H9 (cell line): ENCODE measurements around the gene PLEKHN1. TPM values are rescaled to one million over a fixed set of nuclear protein-coding genes. Genes with fewer than 3 reads are reported as not detected.

Experiments used
- DNase-seq: peaks from one replicate; pipeline ENCODE4 v3.0.0-alpha.2; 2017
- H2AFZ ChIP-seq: one replicate; pipeline ENCODE4 v1.6.1; 2013; ENCODE audit warnings: mild to moderate bottlenecking, low read length, control low read depth, moderate library complexity
- H2AK5ac ChIP-seq: 2 replicates; pipeline ENCODE4 v1.6.1; 2013; ENCODE audit warnings: low read length, control low read depth, mixed read lengths; ENCODE audit not compliant: insufficient read length
- H2BK120ac ChIP-seq: one replicate; pipeline ENCODE4 v1.6.1; 2013; ENCODE audit warnings: low read depth, mild to moderate bottlenecking, low read length, control low read depth, inconsistent platforms; ENCODE audit not compliant: poor library complexity, severe bottlenecking
- H2BK12ac ChIP-seq: 2 replicates; pipeline ENCODE4 v1.6.1; 2013; ENCODE audit warnings: low read length, control low read depth, mixed read lengths, low read depth; ENCODE audit not compliant: insufficient read length
- H2BK15ac ChIP-seq: 2 replicates; pipeline ENCODE4 v1.6.1; 2013; ENCODE audit warnings: low read depth, low read length, control low read depth
- H2BK20ac ChIP-seq: one replicate; pipeline ENCODE4 v1.6.1; 2013; ENCODE audit warnings: low read depth, mild to moderate bottlenecking, low read length, control low read depth, inconsistent platforms; ENCODE audit not compliant: poor library complexity, severe bottlenecking
- H2BK5ac ChIP-seq: 2 replicates; pipeline ENCODE4 v1.6.1; 2013; ENCODE audit warnings: low read length, control low read depth, mixed read lengths; ENCODE audit not compliant: insufficient read length
- H3K14ac ChIP-seq: 2 replicates; pipeline ENCODE4 v1.6.1; 2013; ENCODE audit warnings: low read length, control low read depth; ENCODE audit not compliant: insufficient read depth
- H3K18ac ChIP-seq: 2 replicates; pipeline ENCODE4 v1.6.1; 2013; ENCODE audit warnings: low read depth, mild to moderate bottlenecking, mixed read lengths, low read length, control low read depth; ENCODE audit not compliant: insufficient read length
- H3K23ac ChIP-seq: 2 replicates; pipeline ENCODE4 v1.6.1; 2013; ENCODE audit warnings: low read length, control low read depth, mixed read lengths, low read depth; ENCODE audit not compliant: insufficient read length
- H3K23me2 ChIP-seq: 2 replicates; pipeline ENCODE4 v1.6.1; 2013; ENCODE audit warnings: low read depth, mild to moderate bottlenecking, mixed read lengths, low read length, control low read depth; ENCODE audit not compliant: insufficient read length, poor library complexity, severe bottlenecking
- H3K27ac ChIP-seq: 2 replicates; pipeline ENCODE4 v1.5.1; 2013; ENCODE audit warnings: low read length, control low read depth, mixed read lengths, low read depth; ENCODE audit not compliant: insufficient read length
- H3K27me3 ChIP-seq: 2 replicates; pipeline ENCODE4 v1.6.1; 2013; ENCODE audit warnings: low read length, control low read depth, inconsistent platforms; ENCODE audit not compliant: insufficient read depth
- H3K4ac ChIP-seq: 2 replicates; pipeline ENCODE4 v1.6.1; 2013; ENCODE audit warnings: low read depth, mild to moderate bottlenecking, control low read depth, inconsistent platforms, low read length, moderate library complexity
- H3K4me1 ChIP-seq: 2 replicates; pipeline ENCODE4 v1.6.1; 2013; ENCODE audit warnings: low read length, control low read depth, inconsistent platforms; ENCODE audit not compliant: insufficient read depth
- H3K4me2 ChIP-seq: 2 replicates; pipeline ENCODE4 v1.6.1; 2013; ENCODE audit warnings: low read length, control low read depth, mixed read lengths; ENCODE audit not compliant: insufficient read length, insufficient read depth
- H3K56ac ChIP-seq: 2 replicates; pipeline ENCODE4 v1.6.1; 2013; ENCODE audit warnings: low read depth, mild to moderate bottlenecking, mixed read lengths, low read length, control low read depth; ENCODE audit not compliant: insufficient read length
- H3K79me1 ChIP-seq: 2 replicates; pipeline ENCODE4 v1.6.1; 2013; ENCODE audit warnings: low read depth, mild to moderate bottlenecking, moderate library complexity, low read length, control low read depth, inconsistent platforms; ENCODE audit not compliant: insufficient read depth, poor library complexity, severe bottlenecking
- H3K79me2 ChIP-seq: 2 replicates; pipeline ENCODE4 v1.6.1; 2013; ENCODE audit warnings: low read length, control low read depth, inconsistent platforms; ENCODE audit not compliant: insufficient read depth
- H3K9ac ChIP-seq: 2 replicates; pipeline ENCODE4 v1.6.1; 2013; ENCODE audit warnings: low read length, control low read depth, mixed read lengths; ENCODE audit not compliant: insufficient read length; ENCODE audit errors: extremely low read depth
- H3K9me3 ChIP-seq: one replicate; pipeline ENCODE4 v1.6.1; 2013; ENCODE audit warnings: low read depth, low read length, inconsistent platforms; ENCODE audit not compliant: control insufficient read depth
- H3T11ph ChIP-seq: one replicate; pipeline ENCODE4 v1.6.1; 2013; ENCODE audit warnings: mild to moderate bottlenecking, low read length, control low read depth, inconsistent platforms
- H4K20me1 ChIP-seq: one replicate; pipeline ENCODE4 v1.6.1; 2013; ENCODE audit not compliant: control insufficient read depth, insufficient read length, insufficient read depth
- H4K5ac ChIP-seq: 2 replicates; pipeline ENCODE4 v1.6.1; 2013; ENCODE audit warnings: low read depth, mild to moderate bottlenecking, mixed read lengths, low read length, control low read depth; ENCODE audit not compliant: insufficient read length
- H4K8ac ChIP-seq: replicated peaks from 2 replicates; pipeline ENCODE4 v1.6.1; 2013; ENCODE audit warnings: low read length, control low read depth, mixed read lengths, low read depth; ENCODE audit not compliant: insufficient read length
- H4K91ac ChIP-seq: 2 replicates; pipeline ENCODE4 v1.6.1; 2013; ENCODE audit warnings: low read depth, mild to moderate bottlenecking, moderate library complexity, mixed read lengths, low read length, control low read depth; ENCODE audit not compliant: insufficient read length
- H3K27ac Mint-ChIP-seq, 3 experiments: 2 replicates in 2 of 3; 3 replicates in 1 of 3; pipeline ENCODE4 v1.8.0; 2020 to 2021; ENCODE audit warnings: mixed read lengths in 3 of 3, mild to moderate bottlenecking in 1 of 3, moderate library complexity in 1 of 3
- H3K27me3 Mint-ChIP-seq: 2 replicates; pipeline ENCODE4 v1.8.0; 2021; ENCODE audit warnings: low read depth, mild to moderate bottlenecking, moderate library complexity, mixed read lengths
- H3K36me3 Mint-ChIP-seq, 3 experiments: 2 replicates in 2 of 3; 3 replicates in 1 of 3; pipeline ENCODE4 v1.8.0; 2020 to 2021; ENCODE audit warnings: low read depth in 3 of 3, mixed read lengths in 3 of 3; ENCODE audit not compliant: insufficient read depth in 1 of 3
- H3K4me1 Mint-ChIP-seq, 2 experiments: 2 replicates each; pipeline ENCODE4 v1.8.0; 2020; ENCODE audit warnings: mixed read lengths in 2 of 2
- H3K4me3 Mint-ChIP-seq, 2 experiments: 2 replicates in 1 of 2; 3 replicates in 1 of 2; pipeline ENCODE4 v1.8.0; 2020 to 2021; ENCODE audit warnings: mild to moderate bottlenecking in 2 of 2, mixed read lengths in 2 of 2, moderate library complexity in 1 of 2
- H3K9me3 Mint-ChIP-seq, 2 experiments: 2 replicates in 1 of 2; 3 replicates in 1 of 2; pipeline ENCODE4 v1.8.0; 2020; ENCODE audit warnings: mild to moderate bottlenecking in 2 of 2, mixed read lengths in 2 of 2, moderate library complexity in 1 of 2
- WGBS: extraction: QIAGEN DNeasy Blood & Tissue Kit; methylation state at CpG from one replicate; pipeline ENCODE4 v1.1.7; 2013; ENCODE audit warnings: missing lambda C conversion rate, low lambda C conversion rate, mixed read lengths; ENCODE audit not compliant: insufficient read length; ENCODE audit errors: extremely low coverage; 5-methylcytosine and 5-hydroxymethylcytosine counted together
- total RNA-seq: library from RNA; stranded (reverse); gene quantifications from 2 replicates; pipeline ENCODE4 v1.2.1, GENCODE V29; 2021
- TF ChIP-seq, protein P1 (sequence below): fragments of 200-600 bp; sonication (generic); conservative IDR thresholded peaks from 3 replicates; pipeline ENCODE4 v1.8.0; 2021; ENCODE audit warnings: antibody characterized with exemption, mild to moderate bottlenecking

Gene PLEKHN1
- total RNA-seq, 1 experiment from 2014 or later: 3.0 TPM

DNA sequence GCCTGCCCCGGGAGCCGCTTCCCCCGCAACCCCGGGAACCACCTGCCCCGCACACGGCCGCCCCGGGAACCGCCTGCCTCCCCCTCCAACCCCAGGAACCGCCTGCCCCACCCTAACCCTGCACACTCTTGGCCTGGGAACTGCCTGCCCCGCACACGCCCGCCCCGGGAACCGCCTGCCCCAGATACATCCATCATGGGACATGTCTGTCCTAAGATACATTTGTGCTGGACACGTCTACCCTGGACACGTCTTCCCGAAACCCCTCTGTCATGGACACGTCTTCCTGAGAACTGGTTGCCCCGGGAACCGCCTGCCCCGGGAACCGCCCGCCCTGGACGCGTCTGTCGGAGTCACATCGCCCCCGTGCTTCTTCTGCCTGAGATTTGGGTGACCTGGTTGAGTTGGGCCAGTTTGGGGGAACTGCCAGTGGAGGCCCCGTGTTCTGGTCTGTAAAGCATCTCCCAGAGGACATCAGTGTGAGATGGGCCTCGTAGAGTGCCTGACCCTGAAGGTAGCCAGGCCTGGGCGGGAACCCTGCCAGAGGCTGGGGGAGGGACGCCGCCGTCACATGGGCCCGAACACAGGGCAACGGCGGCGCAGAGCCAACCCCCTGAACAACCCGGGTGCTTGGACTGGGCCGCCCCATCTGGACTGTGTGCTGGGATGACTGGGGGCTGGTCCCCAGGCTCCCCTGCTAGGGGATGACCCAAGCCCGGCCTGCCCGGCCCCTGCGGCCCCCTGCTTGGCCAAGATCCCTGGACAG is 12.0 kb downstream of the PLEKHN1 start:
- no peak overlapping the region for H2BK120ac ChIP-seq
- no peak overlapping the region for H3K56ac ChIP-seq
- H3K9me3 ChIP-seq: no peaks in the 10 kb centered on the region
- no peaks in the 10 kb centered on the region for H3K4me1 ChIP-seq
- no peak overlapping the region for H3K18ac ChIP-seq
- Mint-ChIP-seq H3K27me3 (peaks cover 62% of the 10 kb centered on the region), H3K36me3 (peaks cover 0 to 6% (median 4%) of the 10 kb centered on the region in 3 experiments; a peak in 4 of 7 replicates), H3K27ac (no peak overlapping the region), H3K9me3 (peaks cover 4 to 6% of the 10 kb centered on the region in 2 experiments), H3K4me1 (peaks cover 5 to 9% of the 10 kb centered on the region in 2 experiments; a peak in 3 of 4 replicates), H3K4me3 (peak overlapping the region in 1 of 2 experiments; percentile 54; a peak in 2 of 5 replicates)
- H4K91ac ChIP-seq: no peak overlapping the region
- H3K14ac ChIP-seq: no peak overlapping the region
- H3K27ac ChIP-seq: no peak overlapping the region
- H2BK15ac ChIP-seq: no peak overlapping the region
- H4K20me1 ChIP-seq: no peaks in the 10 kb centered on the region
- no peak overlapping the region for H3K4me2 ChIP-seq
- H2AK5ac ChIP-seq: no peak overlapping the region
- no peaks in the 10 kb centered on the region for H3K79me2 ChIP-seq
- H2AFZ ChIP-seq: no peak overlapping the region
- H3K23me2 ChIP-seq: no peaks in the 10 kb centered on the region
- WGBS: no CpG with 5 or more reads among the region's 44 CpGs
- H2BK12ac ChIP-seq: no peak overlapping the region
- TF ChIP-seq, protein P1, sequence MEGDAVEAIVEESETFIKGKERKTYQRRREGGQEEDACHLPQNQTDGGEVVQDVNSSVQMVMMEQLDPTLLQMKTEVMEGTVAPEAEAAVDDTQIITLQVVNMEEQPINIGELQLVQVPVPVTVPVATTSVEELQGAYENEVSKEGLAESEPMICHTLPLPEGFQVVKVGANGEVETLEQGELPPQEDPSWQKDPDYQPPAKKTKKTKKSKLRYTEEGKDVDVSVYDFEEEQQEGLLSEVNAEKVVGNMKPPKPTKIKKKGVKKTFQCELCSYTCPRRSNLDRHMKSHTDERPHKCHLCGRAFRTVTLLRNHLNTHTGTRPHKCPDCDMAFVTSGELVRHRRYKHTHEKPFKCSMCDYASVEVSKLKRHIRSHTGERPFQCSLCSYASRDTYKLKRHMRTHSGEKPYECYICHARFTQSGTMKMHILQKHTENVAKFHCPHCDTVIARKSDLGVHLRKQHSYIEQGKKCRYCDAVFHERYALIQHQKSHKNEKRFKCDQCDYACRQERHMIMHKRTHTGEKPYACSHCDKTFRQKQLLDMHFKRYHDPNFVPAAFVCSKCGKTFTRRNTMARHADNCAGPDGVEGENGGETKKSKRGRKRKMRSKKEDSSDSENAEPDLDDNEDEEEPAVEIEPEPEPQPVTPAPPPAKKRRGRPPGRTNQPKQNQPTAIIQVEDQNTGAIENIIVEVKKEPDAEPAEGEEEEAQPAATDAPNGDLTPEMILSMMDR: no peak
- no peak overlapping the region for H4K5ac ChIP-seq
- H3K79me1 ChIP-seq: no peaks in the 10 kb centered on the region
- H3K4ac ChIP-seq: no peak overlapping the region
- H2BK20ac ChIP-seq: no peak overlapping the region
- no peak for DNase-seq
- H3K27me3 ChIP-seq: peaks cover 2% of the 10 kb centered on the region; the same call in 1 of the 2 replicates
- no peak overlapping the region for H2BK5ac ChIP-seq
- no peak overlapping the region for H3K23ac ChIP-seq
- H4K8ac ChIP-seq: no peak overlapping the region
- no peak overlapping the region for H3T11ph ChIP-seq
- no peak overlapping the region for H3K9ac ChIP-seq
